HUDEP-2 (cell line): Measurements from ENCODE around the gene HLA-DMA.
"Not testable (repeated sequence)": the region's sequence is repeated elsewhere in the genome, so short reads cannot be mapped to it uniquely, and the experiment has no call there.

Experiments used
- DNase-seq, 76 experiments: peaks; one replicate each; lab custom pipeline; 2025; ENCODE audit not compliant: unreplicated experiment in 76 of 76; lab: John Stamatoyannopoulos, UW

HLA-DMA gene

GRCh38 chr6:32960563-32960962 lies 7.7 kb upstream of the HLA-DMA start:
- DNase-seq, result no peak

GRCh38 chr6:32956176-32956575 lies 3.3 kb upstream of the HLA-DMA start:
- no peak for DNase-seq

- DNase-seq, result peak in 1 of 76 experiments; percentile 13
These were observed 2.3 kb upstream of the HLA-DMA start for GRCh38 chr6:32954986-32955802.

- no peak for DNase-seq
These were observed 1.4 kb upstream of the HLA-DMA start for GRCh38 chr6:32954267-32954666.

GRCh38 chr6:32953775-32954174 lies 878 bp upstream of the HLA-DMA start:
- DNase-seq, result peak in 4 of 76 experiments; percentile 7 to 21 (median 16)

- no peak for DNase-seq
These were observed 2.4 kb downstream of the HLA-DMA start for GRCh38 chr6:32950449-32950848.

GRCh38 chr6:32950010-32950409 lies 2.9 kb downstream of the HLA-DMA start:
- DNase-seq, result no peak

GRCh38 chr6:32949113-32949512 lies 3.8 kb downstream of the HLA-DMA start:
- DNase-seq, result no peak

GRCh38 chr6:32947552-32948465 lies 5.1 kb downstream of the HLA-DMA start:
- peak in 4 of 76 experiments; percentile 9 to 23 (median 20) for DNase-seq

GRCh38 chr6:32946893-32947292 lies 6.0 kb downstream of the HLA-DMA start:
- DNase-seq, result no peak

GRCh38 chr6:32945953-32946352 lies 6.9 kb downstream of the HLA-DMA start:
- DNase-seq, result no peak

GRCh38 chr6:32945108-32945760 lies 7.7 kb downstream of the HLA-DMA start:
- no peak for DNase-seq

GRCh38 chr6:32943864-32944649 lies 8.8 kb downstream of the HLA-DMA start:
- no peak for DNase-seq

- not testable (repeated sequence) for DNase-seq
These were observed 10.3 kb downstream of the HLA-DMA start for GRCh38 chr6:32942555-32943123.

GRCh38 chr6:32941214-32941768 lies 11.6 kb downstream of the HLA-DMA start:
- DNase-seq, result no peak

GRCh38 chr6:32940656-32941213 lies 12.2 kb downstream of the HLA-DMA start, which contains the start of gene HLA-DMB:
Gene HLA-DMB (minus strand): TSS chr6:32941028. CDS start chr6:32940807, 221 bp downstream.
- peak in 20 of 76 experiments; percentile 6 to 59 (median 26) for DNase-seq

- DNase-seq, result no peak
These were observed 14.4 kb downstream of the HLA-DMA start for GRCh38 chr6:32938494-32938893.

GRCh38 chr6:32937230-32937633 lies 15.7 kb downstream of the HLA-DMA start:
- DNase-seq, result no peak
